Epithelial cell of proximal tubule (primary cell): ENCODE measurements around the gene PSMG4. TPM values are rescaled to one million over a fixed set of nuclear protein-coding genes. Genes with fewer than 3 reads are reported as not detected.

ENCODE experiments used
- DNase-seq: peaks from one replicate; pipeline ENCODE4 v3.0.0-alpha.2; 2011; ENCODE audit warnings: low read depth
- H3K4me3 ChIP-seq: 2 replicates; pipeline ENCODE4 v1.5.1; 2011; ENCODE audit warnings: low read depth, mild to moderate bottlenecking, low read length
- CTCF ChIP-seq: conservative IDR thresholded peaks from 2 replicates; pipeline ENCODE4 v1.5.1; 2012; ENCODE audit warnings: low read depth, mild to moderate bottlenecking, low read length
- total RNA-seq: library from RNA; depleted of rRNA; stranded (reverse); fragments of >200 nt; gene quantifications from 2 replicates; pipeline ENCODE4 v1.2.3, GENCODE V29; 2015

Gene PSMG4
- total RNA-seq, 1 donor from 2014 or later, result 24.6 TPM

- TF ChIP-seq CTCF, result no peak
- no peak for DNase-seq
These were observed 9.9 kb downstream of the PSMG4 start for GRCh38 chr6:3268680-3269079.

GRCh38 chr6:3269281-3269975 is 10.7 kb downstream of the PSMG4 start:
- TF ChIP-seq CTCF, result no peak
- no peak for DNase-seq
- no peak overlapping the region for H3K4me3 ChIP-seq

More at GRCh38 chr6:3268680-3269079, 9.9 kb downstream of the PSMG4 start:
- H3K4me3 ChIP-seq, result no peak overlapping the region

GRCh38 chr6:3270258-3270657 is 11.5 kb downstream of the PSMG4 start:
- H3K4me3 ChIP-seq, result no peak overlapping the region
- no peak for DNase-seq
- no peak for TF ChIP-seq CTCF

GRCh38 chr6:3271756-3272155 is 13.0 kb downstream of the PSMG4 start:
- no peak for DNase-seq
- no peak for TF ChIP-seq CTCF
- H3K4me3 ChIP-seq, result no peak overlapping the region

GRCh38 chr6:3272911-3273547 is 14.3 kb downstream of the PSMG4 start:
- DNase-seq, result no peak
- no peak for TF ChIP-seq CTCF
- H3K4me3 ChIP-seq, result no peak overlapping the region

- H3K4me3 ChIP-seq, result no peak overlapping the region
- DNase-seq, result no peak
- TF ChIP-seq CTCF, result no peak
These were observed 15.2 kb downstream of the PSMG4 start for GRCh38 chr6:3273707-3274521.
